Fibroblast of skin of scalp (primary cell): ENCODE measurements around the gene BBS2. TPM values are rescaled to one million over a fixed set of nuclear protein-coding genes. Genes with fewer than 3 reads are reported as not detected.
A peak's percentile ranks its signal among the peaks of the same experiment; 100 is the strongest.

ENCODE experiments used
- DNase-seq: peaks from one replicate; pipeline ENCODE4 v3.0.0-alpha.2; 2013
- polyA plus RNA-seq, 2 experiments: library from polyadenylated mRNA; unstranded; fragments of 120-200 nt; gene quantifications; one replicate each; pipeline ENCODE4 v1.2.1, GENCODE V29; 2013; ENCODE audit not compliant: insufficient read length in 2 of 2

Gene BBS2
- 25.5 TPM for polyA plus RNA-seq (2013, experiment 1 of 2; ENCODE audit: insufficient read length)
- polyA plus RNA-seq (2013, experiment 2 of 2; ENCODE audit: insufficient read length): 32.5 TPM

GRCh38 chr16:56519459-56520250, at the start of gene BBS2:
BBS2 (minus strand) TSS chr16:56520024; CDS start chr16:56519862, 162 bp downstream.
- peak; percentile 84 for DNase-seq

- no peak for DNase-seq
Measured at GRCh38 chr16:56564793-56565477, 45.1 kb upstream of the BBS2 start, which contains the start of gene MT4. MT4 (plus strand) TSS chr16:56565073; CDS start chr16:56565129, 56 bp downstream.

- DNase-seq: no peak
Measured at GRCh38 chr16:56561126-56561525, 41.3 kb upstream of the BBS2 start.

- DNase-seq: no peak
Measured at GRCh38 chr16:56560447-56560846, 40.6 kb upstream of the BBS2 start.

GRCh38 chr16:56559109-56559508, 39.3 kb upstream of the BBS2 start:
- DNase-seq: no peak

GRCh38 chr16:56558024-56558747, 38.4 kb upstream of the BBS2 start:
- peak; percentile 69 for DNase-seq

- DNase-seq: no peak
Measured at GRCh38 chr16:56554441-56554840, 34.6 kb upstream of the BBS2 start.

GRCh38 chr16:56551796-56552738, 32.2 kb upstream of the BBS2 start:
- DNase-seq: no peak

GRCh38 chr16:56549744-56550385, 30.0 kb upstream of the BBS2 start:
- DNase-seq: no peak

GRCh38 chr16:56549161-56549560, 29.3 kb upstream of the BBS2 start:
- DNase-seq: no peak

GRCh38 chr16:56547949-56548567, 28.2 kb upstream of the BBS2 start:
- no peak for DNase-seq

GRCh38 chr16:56547120-56547948, 27.5 kb upstream of the BBS2 start:
- peak; percentile 19 for DNase-seq

- no peak for DNase-seq
Measured at GRCh38 chr16:56542039-56542438, 22.2 kb upstream of the BBS2 start.

GRCh38 chr16:56539656-56540055, 19.8 kb upstream of the BBS2 start:
- DNase-seq: no peak

- DNase-seq: no peak
Measured at GRCh38 chr16:56538331-56538730, 18.5 kb upstream of the BBS2 start.

- DNase-seq: no peak
Measured at GRCh38 chr16:56534847-56535383, 15.1 kb upstream of the BBS2 start.

- DNase-seq: no peak
Measured at GRCh38 chr16:56532714-56533113, 12.9 kb upstream of the BBS2 start.

GRCh38 chr16:56530872-56531271, 11.0 kb upstream of the BBS2 start:
- no peak for DNase-seq

GRCh38 chr16:56525236-56525635, 5.4 kb upstream of the BBS2 start:
- DNase-seq: peak; percentile 82

- no peak for DNase-seq
Measured at GRCh38 chr16:56520251-56520577, 390 bp upstream of the BBS2 start.
